ENCODE data around the gene PLIN1.

- TF ChIP-seq CTCF (IDR thresholded peaks at IDR 0.05; ENCODE audit: borderline replicate concordance, extremely low read depth, low read length, poor library complexity, severe bottlenecking), result no peak
- TF ChIP-seq EZH2 (IDR thresholded peaks at IDR 0.05; ENCODE audit: borderline replicate concordance, low read depth, low read length, severe bottlenecking), result no peak
Observed at GRCh38 chr15:89630260-89630659, 48.9 kb downstream of the PLIN1 start.

Measured in DND-41 (cell line).